Fibroblast of skin of left quadriceps (primary cell): Measurements from ENCODE around the gene PTH1R.

ENCODE experiments used
- DNase-seq, 2 experiments: peaks; one replicate each; pipeline ENCODE4 v3.0.0-alpha.2; 2013; ENCODE audit warnings: low read depth in 2 of 2

Gene PTH1R

GRCh38 chr3:46913644-46914043 lies 36.1 kb downstream of the PTH1R start:
- DNase-seq = peak; percentile 42 to 47

- DNase-seq = no peak
These were observed 37.3 kb downstream of the PTH1R start for GRCh38 chr3:46914849-46915248.

- DNase-seq = no peak
These were observed 37.8 kb downstream of the PTH1R start for GRCh38 chr3:46915297-46915822.

- DNase-seq = no peak
These were observed 38.8 kb downstream of the PTH1R start for GRCh38 chr3:46916278-46916677.

GRCh38 chr3:46916799-46917198 lies 39.3 kb downstream of the PTH1R start:
- DNase-seq = no peak

GRCh38 chr3:46917257-46917656 lies 39.7 kb downstream of the PTH1R start:
- no peak for DNase-seq

GRCh38 chr3:46918202-46918601 lies 40.7 kb downstream of the PTH1R start:
- no peak for DNase-seq

- DNase-seq = no peak
These were observed 41.1 kb downstream of the PTH1R start for GRCh38 chr3:46918634-46919033.

GRCh38 chr3:46921041-46921440 lies 43.5 kb downstream of the PTH1R start:
- no peak for DNase-seq

- DNase-seq = no peak
These were observed 44.4 kb downstream of the PTH1R start for GRCh38 chr3:46921871-46922271.

GRCh38 chr3:46922426-46922825 lies 44.9 kb downstream of the PTH1R start:
- no peak for DNase-seq

GRCh38 chr3:46922871-46923558 lies 45.5 kb downstream of the PTH1R start:
- no peak for DNase-seq

GRCh38 chr3:46923559-46924350 lies 46.2 kb downstream of the PTH1R start:
- DNase-seq = no peak

- no peak for DNase-seq
These were observed 47.5 kb downstream of the PTH1R start for GRCh38 chr3:46924921-46925584.

GRCh38 chr3:46925585-46925934 lies 48.0 kb downstream of the PTH1R start:
- no peak for DNase-seq

- DNase-seq = no peak
These were observed 48.5 kb downstream of the PTH1R start for GRCh38 chr3:46926039-46926438.

- DNase-seq = no peak
These were observed 48.9 kb downstream of the PTH1R start for GRCh38 chr3:46926447-46926846.

- no peak for DNase-seq
These were observed 49.6 kb downstream of the PTH1R start for GRCh38 chr3:46926871-46927717.

- DNase-seq = no peak
These were observed 50.2 kb downstream of the PTH1R start for GRCh38 chr3:46927718-46928073.

- DNase-seq = no peak
These were observed 50.8 kb downstream of the PTH1R start for GRCh38 chr3:46928282-46928681.

GRCh38 chr3:46929324-46929723 lies 51.8 kb downstream of the PTH1R start:
- no peak for DNase-seq
